Measurements from ENCODE around the gene MVB12B.
"Not testable (repeated sequence)": the region's sequence is repeated elsewhere in the genome, so short reads cannot be mapped to it uniquely, and the experiment has no call there.

The MVB12B gene

DNA sequence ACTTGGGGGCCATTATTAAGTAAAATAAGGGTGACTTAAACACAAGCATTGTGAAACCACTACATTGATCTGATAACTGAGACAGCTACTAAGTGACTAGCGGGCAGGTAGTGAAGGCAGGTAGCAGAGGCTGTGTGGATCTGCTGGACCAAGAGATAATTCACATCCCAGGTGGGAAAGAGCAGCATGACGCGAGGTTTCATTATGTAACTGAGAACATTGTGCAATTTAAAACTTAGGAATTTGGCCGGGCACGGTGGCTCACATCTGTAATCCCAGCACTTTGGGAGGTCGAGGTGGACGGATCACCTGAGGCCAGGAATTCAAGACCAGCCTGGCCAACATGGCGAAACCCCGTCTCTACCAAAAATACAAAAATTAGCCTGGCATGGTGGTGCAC is 213.8 kb downstream of the MVB12B start:
- DNase-seq (ENCODE audit: low read depth) = not testable (repeated sequence)

DNA sequence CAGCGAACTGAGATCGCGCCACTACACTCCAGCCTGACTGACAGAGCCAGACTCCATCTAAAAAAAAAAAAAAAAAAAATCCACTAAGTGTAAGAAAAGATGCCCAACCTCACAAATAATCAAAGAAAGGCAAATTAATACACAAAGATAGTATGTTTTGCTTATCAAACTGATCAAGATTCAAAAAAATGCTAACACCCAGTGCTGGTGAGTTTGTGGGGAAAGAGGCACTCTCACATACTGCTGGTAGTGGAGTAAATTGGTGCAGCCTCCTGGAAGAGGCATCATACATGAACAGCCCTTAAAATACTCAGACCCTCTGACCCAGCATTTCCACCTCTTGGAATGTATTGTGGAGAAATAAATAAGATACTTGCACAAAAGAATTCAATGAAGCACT is 216.9 kb downstream of the MVB12B start:
- DNase-seq (ENCODE audit: low read depth) = no peak

DNA sequence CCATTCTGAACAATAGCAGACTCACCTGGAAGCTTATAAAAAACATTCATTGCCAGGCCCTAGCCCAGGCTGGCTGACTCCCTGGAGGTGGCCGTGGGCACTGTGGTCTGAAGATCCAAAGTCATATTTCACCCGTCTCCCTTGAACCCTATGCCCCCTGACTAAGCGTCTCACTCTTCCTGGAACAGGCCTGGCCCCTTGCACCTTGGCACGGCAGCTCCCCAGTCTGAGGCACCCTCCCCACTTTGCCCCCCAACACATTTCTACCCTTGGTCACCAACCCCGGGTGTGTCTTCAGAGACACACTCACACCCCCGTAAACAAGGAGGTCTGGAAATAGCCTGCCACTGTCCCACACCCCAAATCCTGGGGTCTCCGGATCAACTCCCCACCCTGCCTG is 218.5 kb downstream of the MVB12B start:
- no peak for DNase-seq (ENCODE audit: low read depth)

DNA sequence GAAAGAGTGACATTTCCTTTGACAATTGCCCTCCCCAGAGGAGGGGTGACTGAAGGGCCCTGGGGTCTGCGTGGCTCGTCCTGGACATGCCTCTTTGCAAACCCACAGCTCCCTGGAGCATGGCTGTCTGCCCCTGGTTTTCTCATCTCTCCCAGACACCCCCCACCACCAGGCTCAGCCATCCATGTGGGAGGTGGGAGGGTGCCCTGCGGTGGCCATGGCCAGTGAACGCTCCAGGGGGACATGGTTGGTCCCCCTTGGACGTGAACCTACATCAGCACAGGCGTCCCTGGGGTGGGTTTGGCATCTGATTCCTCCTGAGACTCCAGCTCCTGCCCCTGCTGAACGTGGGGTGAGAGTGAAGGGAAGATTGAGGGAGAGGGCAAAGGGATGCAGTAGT is 219.4 kb downstream of the MVB12B start:
- DNase-seq (ENCODE audit: low read depth) = no peak

DNA sequence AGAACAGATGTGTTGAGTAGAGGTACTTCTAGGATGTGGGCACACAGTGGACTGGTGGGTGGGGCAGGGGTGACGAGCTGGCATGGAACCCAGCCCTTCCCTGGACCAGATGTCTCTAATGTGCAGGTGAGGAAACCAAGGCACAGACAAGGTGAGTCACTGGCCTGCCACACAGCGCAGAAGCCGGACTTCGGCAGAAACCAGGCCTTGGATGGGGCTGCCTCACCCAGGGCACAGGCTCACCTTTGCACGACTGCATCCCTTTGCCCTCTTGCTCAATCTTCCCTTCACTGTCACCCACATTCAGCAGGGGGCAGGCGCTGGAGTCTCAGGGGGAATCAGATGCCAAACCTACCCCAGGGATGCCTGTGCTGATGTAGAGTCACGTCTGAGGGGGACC is 221.7 kb downstream of the MVB12B start:
- no peak for DNase-seq (ENCODE audit: low read depth)

DNA sequence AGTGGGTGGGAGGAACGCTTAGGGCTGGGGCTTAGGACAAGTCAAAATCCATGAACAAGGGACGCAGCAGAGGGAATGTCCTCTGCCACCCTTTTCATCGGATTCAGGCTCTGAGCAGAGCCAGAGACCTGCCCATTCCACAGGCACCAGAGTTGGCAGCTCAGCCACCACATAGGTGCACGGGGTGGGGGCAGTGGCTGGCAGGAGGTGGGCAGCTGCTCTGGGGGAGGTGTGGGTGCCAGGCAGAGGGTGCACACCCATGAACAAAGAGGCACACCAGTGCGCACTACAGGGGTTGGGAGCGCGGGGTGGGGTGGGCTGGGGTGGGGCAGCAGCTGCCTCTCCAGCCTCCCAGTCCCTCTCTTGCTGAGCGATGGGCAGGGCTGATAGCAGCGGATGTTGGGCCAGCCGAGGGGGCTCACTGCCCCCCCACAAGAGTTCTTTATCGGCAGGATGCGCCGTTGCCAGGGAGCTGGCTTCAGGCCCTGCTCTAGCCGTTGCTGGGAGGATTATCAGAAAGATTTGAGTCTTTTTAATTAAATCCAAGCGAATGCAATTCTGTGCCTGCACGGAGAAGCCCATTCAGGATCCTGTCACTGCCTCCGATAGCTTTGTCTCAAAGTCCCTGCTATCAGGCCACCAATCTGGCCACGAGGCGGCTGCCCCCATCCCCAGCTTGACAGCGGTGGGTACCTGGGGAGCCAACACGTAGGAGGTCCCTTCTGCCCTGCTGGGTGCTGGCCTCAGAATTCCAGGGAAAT is 222.8 kb downstream of the MVB12B start:
- no peak for DNase-seq (ENCODE audit: low read depth)

DNA sequence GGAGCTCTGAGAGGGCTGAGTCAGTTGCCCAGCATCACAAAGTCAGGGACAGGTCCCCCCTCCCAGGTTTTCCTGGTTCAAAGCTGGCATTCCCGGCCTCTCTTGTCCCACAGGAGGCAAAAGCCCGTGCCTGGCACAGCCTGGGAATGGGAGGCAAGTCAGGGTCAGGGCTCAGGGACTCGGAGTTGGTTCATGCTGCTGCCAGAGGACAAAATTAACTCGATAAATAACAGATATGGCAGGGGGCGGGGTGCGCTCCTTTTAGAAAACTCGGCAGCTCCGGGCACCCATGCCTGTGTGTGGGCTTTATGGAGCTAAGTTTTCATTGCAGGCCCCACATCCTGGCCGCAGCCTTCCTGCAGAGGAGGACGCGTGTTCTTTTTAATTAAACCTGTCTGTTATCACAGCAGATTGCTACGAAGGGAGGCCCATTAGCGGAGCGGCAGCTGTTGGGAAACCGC is 224.3 kb downstream of the MVB12B start:
- DNase-seq (ENCODE audit: low read depth) = no peak

DNA sequence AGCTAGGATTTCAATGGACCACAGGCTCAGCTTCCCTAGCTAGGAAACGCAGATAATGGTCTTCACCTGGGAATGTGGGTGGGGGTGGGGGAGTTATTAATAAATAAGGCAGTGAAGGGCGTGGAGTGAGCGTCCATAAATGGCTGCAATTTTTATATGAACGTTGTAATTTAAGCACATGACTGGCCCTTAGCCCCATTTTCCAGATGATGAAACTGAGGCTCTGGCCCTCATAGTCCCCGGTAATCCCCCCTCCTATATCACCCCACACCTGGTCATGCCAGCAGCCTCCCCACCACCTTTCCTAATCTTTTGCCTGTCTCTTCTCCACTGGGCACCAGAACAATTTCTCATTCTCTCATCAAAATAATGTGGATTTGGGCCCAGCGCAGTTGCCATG is 225.2 kb downstream of the MVB12B start:
- no peak for DNase-seq (ENCODE audit: low read depth)

DNA sequence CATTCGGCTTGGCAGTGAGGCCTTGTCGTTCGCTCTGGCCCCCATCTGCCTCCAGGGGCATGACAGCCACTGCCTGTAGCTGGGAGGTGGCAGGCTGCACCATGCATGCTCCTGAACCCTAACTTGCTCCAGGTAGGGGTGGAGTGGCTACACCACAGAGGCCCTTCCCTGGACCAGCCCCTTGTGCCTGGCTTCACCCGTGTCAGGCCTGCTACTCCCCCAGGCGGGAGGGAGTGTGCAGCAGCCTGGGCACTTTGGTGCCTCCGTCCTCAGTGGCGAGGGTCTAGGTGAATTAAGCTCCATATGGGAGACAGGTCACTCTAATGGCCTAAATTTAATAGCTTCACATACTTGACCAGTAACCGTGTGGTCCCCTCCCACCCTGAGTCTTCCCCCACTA is 227.7 kb downstream of the MVB12B start:
- no peak for DNase-seq (ENCODE audit: low read depth)

DNA sequence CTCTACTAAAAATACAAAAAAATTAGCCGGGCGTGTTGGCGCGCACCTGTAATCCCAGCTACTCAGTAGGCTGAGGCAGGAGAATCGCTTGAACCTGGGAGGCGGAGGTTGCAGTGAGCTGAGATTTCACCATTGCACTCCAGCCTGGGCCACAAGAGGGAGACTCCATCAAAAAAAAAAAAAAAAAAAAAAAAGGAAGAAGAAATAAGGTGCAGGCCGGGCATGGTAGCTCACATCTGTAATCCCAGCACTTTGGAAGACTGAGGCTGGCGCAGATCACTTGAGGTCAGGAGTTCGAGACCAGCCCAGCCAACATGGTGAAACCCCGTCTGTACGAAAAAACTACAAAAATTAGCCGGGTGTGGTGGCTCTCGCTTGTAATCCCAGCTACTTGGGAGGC is 228.8 kb downstream of the MVB12B start:
- not testable (repeated sequence) for DNase-seq (ENCODE audit: low read depth)

Measured in stimulated activated CD8-positive, alpha-beta memory T cell treated with anti-CD3 and anti-CD28 coated beads, Interleukin-15, amount 100 ng/mL, for 24 hours (primary cell).